Keratinocyte (primary cell): ENCODE data around the gene CDK2AP2. TPM values are rescaled to one million over a fixed set of nuclear protein-coding genes. Genes with fewer than 3 reads are reported as not detected.

Experiments used
- DNase-seq: peaks from one replicate; pipeline ENCODE4 v3.0.0-alpha.2; 2011; ENCODE audit warnings: low read depth, missing footprints, low spot score
- FAIRE-seq: peaks from 2 replicates; lab custom pipeline; 2011; peaks lifted over from hg19 to GRCh38; lab: Jason Lieb, UNC
- H2AFZ ChIP-seq: 2 replicates; pipeline ENCODE4 v1.6.0; 2012; ENCODE audit warnings: low read length, control low read depth, inconsistent platforms; ENCODE audit not compliant: control insufficient read depth
- H3K27ac ChIP-seq: 2 replicates; pipeline ENCODE4 v1.5.1; 2011; ENCODE audit warnings: low read length; ENCODE audit not compliant: control insufficient read depth, insufficient read depth
- H3K27me3 ChIP-seq: 3 replicates; pipeline ENCODE4 v1.6.0; 2011; ENCODE audit warnings: low read length; ENCODE audit not compliant: control insufficient read depth, insufficient read depth; ENCODE audit errors: extremely low read depth
- H3K36me3 ChIP-seq, 2 experiments: 2 replicates in 1 of 2; 3 replicates in 1 of 2; pipeline ENCODE4 v1.5.1; 2011; ENCODE audit warnings: low read length in 2 of 2, mild to moderate bottlenecking in 1 of 2; ENCODE audit not compliant: control insufficient read depth in 2 of 2, insufficient read depth in 2 of 2; ENCODE audit errors: extremely low read depth in 1 of 2
- H3K4me1 ChIP-seq: 3 replicates; pipeline ENCODE4 v1.5.1; 2011; ENCODE audit warnings: low read length; ENCODE audit not compliant: control insufficient read depth, insufficient read depth; ENCODE audit errors: extremely low read depth
- H3K4me2 ChIP-seq: 3 replicates; pipeline ENCODE4 v1.6.0; 2011; ENCODE audit warnings: low read depth, low read length; ENCODE audit not compliant: control insufficient read depth, insufficient read depth; ENCODE audit errors: extremely low read depth
- H3K4me3 ChIP-seq, 3 experiments: fragments of 200-600 bp in 1 of 3; sonication (generic) in 1 of 3; 2 replicates in 2 of 3; 3 replicates in 1 of 3; pipeline ENCODE4 v1.5.1; 2011 to 2016; ENCODE audit warnings: low read length in 3 of 3, mild to moderate bottlenecking in 3 of 3, control low read depth in 2 of 3, inconsistent platforms in 1 of 3, low read depth in 1 of 3, mixed read lengths in 1 of 3, mixed run types in 1 of 3, moderate library complexity in 1 of 3; ENCODE audit not compliant: control insufficient read depth in 2 of 3, insufficient read depth in 2 of 3; ENCODE audit errors: extremely low read depth in 1 of 3
- H3K79me2 ChIP-seq: 2 replicates; pipeline ENCODE4 v1.6.0; 2012; ENCODE audit warnings: low read length; ENCODE audit not compliant: control insufficient read depth, insufficient read depth
- H3K9ac ChIP-seq: 3 replicates; pipeline ENCODE4 v1.6.0; 2011; ENCODE audit warnings: low read length; ENCODE audit not compliant: control insufficient read depth, insufficient read depth; ENCODE audit errors: extremely low read depth
- H3K9me1 ChIP-seq: 3 replicates; pipeline ENCODE4 v1.6.0; 2011; ENCODE audit warnings: low read length; ENCODE audit not compliant: control insufficient read depth, insufficient read depth; ENCODE audit errors: extremely low read depth
- H3K9me3 ChIP-seq: 2 replicates; pipeline ENCODE4 v1.5.1; 2012; ENCODE audit warnings: low read depth, low read length; ENCODE audit not compliant: control insufficient read depth
- H4K20me1 ChIP-seq: 3 replicates; pipeline ENCODE4 v1.6.0; 2011; ENCODE audit warnings: low read length; ENCODE audit not compliant: control insufficient read depth, insufficient read depth; ENCODE audit errors: extremely low read depth
- EZH2 ChIP-seq: IDR thresholded peaks from one replicate; pipeline ENCODE4 v1.6.1; 2012; ENCODE audit warnings: inconsistent platforms, mild to moderate bottlenecking, low read length, moderate library complexity
- dilution Hi-C: fragments of 300-500 bp; cut with MboI; formaldehyde crosslinking; loops from one replicate; pipeline ENCODE4 v1.7.0; 2020; ENCODE audit warnings: low sequenced_read_pairs; ENCODE audit not compliant: extremely low pct_ligation_motif_present
- polyA plus RNA-seq, 5 experiments: library from polyadenylated mRNA; depleted of rRNA in 3 of 5; stranded (reverse) in 3 of 5; stranded (forward) in 1 of 5; unstranded in 1 of 5; fragments of >200 nt; gene quantifications; 1 replicate in 1 of 5; 2 replicates in 3 of 5; 3 replicates in 1 of 5; pipeline versions ENCODE4 v1.2.1 to v1.2.3, GENCODE V29; 2011 to 2012; ENCODE audit warnings: missing spikeins in 2 of 5, low read depth in 1 of 5, low replicate concordance in 1 of 5
- TF ChIP-seq, protein P1 (sequence below), 3 experiments: IDR thresholded peaks in 1 of 3; conservative IDR thresholded peaks in 1 of 3; optimal IDR thresholded peaks in 1 of 3; 2 replicates in 2 of 3; 3 replicates in 1 of 3; pipeline versions ENCODE3 to v1.5.1; 2011; ENCODE audit warnings: low read length in 3 of 3, mild to moderate bottlenecking in 3 of 3, moderate library complexity in 2 of 3, control low read depth in 1 of 3, inconsistent platforms in 1 of 3; ENCODE audit not compliant: insufficient read depth in 2 of 3; ENCODE audit errors: extremely low read depth in 1 of 3

Gene CDK2AP2
- polyA plus RNA-seq, 1 donor (not counting 4 experiments of a cell fraction or from before 2014, with no cell fraction given) = 9.7 TPM

DNA sequence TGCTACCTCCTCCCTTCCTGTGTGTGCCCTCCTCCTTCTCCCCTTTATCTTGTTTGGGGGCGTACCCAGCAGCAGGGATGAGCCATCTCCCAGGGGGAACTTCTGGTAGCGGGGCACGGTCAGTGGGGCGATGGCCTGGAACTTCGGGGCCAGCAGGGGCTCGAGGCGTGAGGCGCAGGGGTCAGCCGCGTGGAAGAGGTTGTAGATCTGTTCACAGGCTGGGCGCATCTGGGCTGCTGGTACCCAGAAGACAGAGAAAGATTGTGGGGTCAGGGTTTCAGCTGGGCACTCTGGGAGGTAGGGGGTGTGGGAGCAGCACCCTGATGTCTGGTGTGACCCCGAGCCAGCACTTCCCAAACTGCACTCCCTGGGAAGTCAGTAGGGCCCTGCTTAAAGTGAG lies 11.8 kb downstream of the CDK2AP2 start:
- dilution Hi-C loops = no loop called here
- no peaks in the 10 kb centered on the region for H3K79me2 ChIP-seq
- no peaks in the 10 kb centered on the region for H4K20me1 ChIP-seq
- DNase-seq (no peak), FAIRE-seq (no peak)
- no peaks in the 10 kb centered on the region for H3K4me1 ChIP-seq
- no peak overlapping the region for H3K27ac ChIP-seq
- no peak overlapping the region for H2AFZ ChIP-seq
- no peaks in the 10 kb centered on the region for H3K9me1 ChIP-seq
- H3K4me3 ChIP-seq = no peak overlapping the region
- TF ChIP-seq EZH2 = no peak
- TF ChIP-seq, protein P1, sequence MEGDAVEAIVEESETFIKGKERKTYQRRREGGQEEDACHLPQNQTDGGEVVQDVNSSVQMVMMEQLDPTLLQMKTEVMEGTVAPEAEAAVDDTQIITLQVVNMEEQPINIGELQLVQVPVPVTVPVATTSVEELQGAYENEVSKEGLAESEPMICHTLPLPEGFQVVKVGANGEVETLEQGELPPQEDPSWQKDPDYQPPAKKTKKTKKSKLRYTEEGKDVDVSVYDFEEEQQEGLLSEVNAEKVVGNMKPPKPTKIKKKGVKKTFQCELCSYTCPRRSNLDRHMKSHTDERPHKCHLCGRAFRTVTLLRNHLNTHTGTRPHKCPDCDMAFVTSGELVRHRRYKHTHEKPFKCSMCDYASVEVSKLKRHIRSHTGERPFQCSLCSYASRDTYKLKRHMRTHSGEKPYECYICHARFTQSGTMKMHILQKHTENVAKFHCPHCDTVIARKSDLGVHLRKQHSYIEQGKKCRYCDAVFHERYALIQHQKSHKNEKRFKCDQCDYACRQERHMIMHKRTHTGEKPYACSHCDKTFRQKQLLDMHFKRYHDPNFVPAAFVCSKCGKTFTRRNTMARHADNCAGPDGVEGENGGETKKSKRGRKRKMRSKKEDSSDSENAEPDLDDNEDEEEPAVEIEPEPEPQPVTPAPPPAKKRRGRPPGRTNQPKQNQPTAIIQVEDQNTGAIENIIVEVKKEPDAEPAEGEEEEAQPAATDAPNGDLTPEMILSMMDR (optimal IDR thresholded peaks at IDR 0.05 in 1 of 3, IDR thresholded peaks at IDR 0.05 in 1 of 3, conservative IDR thresholded peaks at IDR 0.05 in 1 of 3; ENCODE audit: extremely low read depth in 1 of 3, insufficient read depth in 2 of 3, low read length in 3 of 3) = no peak
- peaks cover 14 to 28% of the 10 kb centered on the region in 2 experiments for H3K36me3 ChIP-seq
- H3K9ac ChIP-seq = no peak overlapping the region
- no peak overlapping the region for H3K4me2 ChIP-seq
- no peaks in the 10 kb centered on the region for H3K9me3 ChIP-seq
- no peaks in the 10 kb centered on the region for H3K27me3 ChIP-seq

DNA sequence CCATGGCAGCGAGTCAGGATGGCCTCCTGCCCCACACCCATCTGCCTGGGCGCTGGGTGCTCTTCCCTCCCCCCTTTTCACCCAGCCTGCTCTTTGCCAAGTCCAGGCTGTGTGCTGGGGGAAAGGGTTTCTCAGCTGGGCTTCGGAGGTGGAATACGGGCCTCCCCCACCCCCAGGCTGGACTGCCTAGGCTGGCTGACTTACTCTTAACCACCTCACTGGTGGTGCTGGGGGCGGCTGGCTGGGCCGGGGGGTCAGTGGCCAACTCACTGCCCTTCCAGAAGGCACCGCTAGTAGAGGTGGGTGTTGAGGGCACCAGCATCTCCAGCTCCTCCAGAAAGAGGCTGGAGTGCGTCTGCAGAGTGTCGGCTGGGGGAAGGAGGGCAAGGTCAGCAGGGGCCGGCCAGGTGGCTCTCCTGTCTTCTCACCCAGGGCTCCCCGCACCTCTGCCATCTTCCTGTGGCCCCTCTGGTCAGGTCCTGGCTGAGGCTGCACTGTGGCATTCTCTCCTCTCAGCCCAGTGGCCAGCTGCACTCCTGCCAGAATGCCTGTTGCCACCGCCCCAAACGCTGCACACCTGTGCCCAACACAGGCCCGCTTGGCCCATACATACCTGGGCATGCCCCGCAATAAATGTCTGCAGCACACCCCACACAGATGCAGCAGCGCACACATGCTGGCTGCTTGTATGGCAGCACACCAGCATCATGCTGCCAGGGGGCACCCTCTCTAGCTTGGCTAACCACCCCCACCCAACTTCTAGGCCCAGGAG lies 12.5 kb downstream of the CDK2AP2 start:
- TF ChIP-seq, protein P1 (optimal IDR thresholded peaks at IDR 0.05 in 1 of 3, IDR thresholded peaks at IDR 0.05 in 1 of 3, conservative IDR thresholded peaks at IDR 0.05 in 1 of 3; ENCODE audit: extremely low read depth in 1 of 3, insufficient read depth in 2 of 3, low read length in 3 of 3) = no peak
- TF ChIP-seq EZH2 = no peak
- no peak overlapping the region for H3K4me2 ChIP-seq
- no peaks in the 10 kb centered on the region for H3K79me2 ChIP-seq
- H3K36me3 ChIP-seq = peaks cover 15 to 28% of the 10 kb centered on the region in 2 experiments
- H3K9me1 ChIP-seq = no peaks in the 10 kb centered on the region
- H3K27ac ChIP-seq = no peak overlapping the region
- DNase-seq = no peak
- dilution Hi-C loops = no loop called here
- H3K27me3 ChIP-seq = no peaks in the 10 kb centered on the region
- no peaks in the 10 kb centered on the region for H4K20me1 ChIP-seq
- H3K4me1 ChIP-seq = no peaks in the 10 kb centered on the region
- no peak for FAIRE-seq
- H3K9me3 ChIP-seq = no peaks in the 10 kb centered on the region
- H3K4me3 ChIP-seq = no peak overlapping the region
- no peak overlapping the region for H3K9ac ChIP-seq
- no peak overlapping the region for H2AFZ ChIP-seq
